LNCAP (cell line): ENCODE data around the gene INPP5A.
A peak's percentile ranks its signal among the peaks of the same experiment; 100 is the strongest.

Source experiments
- TF ChIP-seq, protein P1 (sequence below): fragments of 450-650 bp; IDR thresholded peaks from 2 replicates; pipeline ENCODE4 v1.5.1; 2017; ENCODE audit warnings: mild to moderate bottlenecking

The INPP5A gene

DNA sequence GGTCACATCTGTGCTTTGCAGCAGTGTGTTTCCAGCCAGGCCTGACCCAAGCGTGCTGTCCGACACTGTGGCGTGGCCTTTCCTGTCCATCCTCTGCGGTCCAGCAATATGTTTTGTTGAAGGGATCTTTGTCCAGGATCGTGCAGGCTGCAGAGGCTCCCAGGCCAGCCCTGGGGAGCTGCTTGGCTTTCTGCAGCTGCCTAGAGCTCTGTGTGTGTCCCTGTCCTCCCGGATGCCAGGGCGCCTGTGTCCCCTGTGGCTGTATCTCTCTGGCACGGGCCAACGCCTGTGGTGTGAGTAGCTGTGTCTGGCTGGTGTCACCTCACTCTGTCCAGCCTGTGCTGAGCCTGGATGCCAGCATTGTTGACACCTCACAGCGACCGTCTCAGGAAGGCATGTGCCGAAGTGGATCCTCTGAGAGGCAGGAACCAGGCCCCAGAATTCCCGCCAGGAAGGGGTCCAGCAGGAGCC is 94.5 kb downstream of the INPP5A start:
- TF ChIP-seq, protein P1, sequence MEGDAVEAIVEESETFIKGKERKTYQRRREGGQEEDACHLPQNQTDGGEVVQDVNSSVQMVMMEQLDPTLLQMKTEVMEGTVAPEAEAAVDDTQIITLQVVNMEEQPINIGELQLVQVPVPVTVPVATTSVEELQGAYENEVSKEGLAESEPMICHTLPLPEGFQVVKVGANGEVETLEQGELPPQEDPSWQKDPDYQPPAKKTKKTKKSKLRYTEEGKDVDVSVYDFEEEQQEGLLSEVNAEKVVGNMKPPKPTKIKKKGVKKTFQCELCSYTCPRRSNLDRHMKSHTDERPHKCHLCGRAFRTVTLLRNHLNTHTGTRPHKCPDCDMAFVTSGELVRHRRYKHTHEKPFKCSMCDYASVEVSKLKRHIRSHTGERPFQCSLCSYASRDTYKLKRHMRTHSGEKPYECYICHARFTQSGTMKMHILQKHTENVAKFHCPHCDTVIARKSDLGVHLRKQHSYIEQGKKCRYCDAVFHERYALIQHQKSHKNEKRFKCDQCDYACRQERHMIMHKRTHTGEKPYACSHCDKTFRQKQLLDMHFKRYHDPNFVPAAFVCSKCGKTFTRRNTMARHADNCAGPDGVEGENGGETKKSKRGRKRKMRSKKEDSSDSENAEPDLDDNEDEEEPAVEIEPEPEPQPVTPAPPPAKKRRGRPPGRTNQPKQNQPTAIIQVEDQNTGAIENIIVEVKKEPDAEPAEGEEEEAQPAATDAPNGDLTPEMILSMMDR = no peak

DNA sequence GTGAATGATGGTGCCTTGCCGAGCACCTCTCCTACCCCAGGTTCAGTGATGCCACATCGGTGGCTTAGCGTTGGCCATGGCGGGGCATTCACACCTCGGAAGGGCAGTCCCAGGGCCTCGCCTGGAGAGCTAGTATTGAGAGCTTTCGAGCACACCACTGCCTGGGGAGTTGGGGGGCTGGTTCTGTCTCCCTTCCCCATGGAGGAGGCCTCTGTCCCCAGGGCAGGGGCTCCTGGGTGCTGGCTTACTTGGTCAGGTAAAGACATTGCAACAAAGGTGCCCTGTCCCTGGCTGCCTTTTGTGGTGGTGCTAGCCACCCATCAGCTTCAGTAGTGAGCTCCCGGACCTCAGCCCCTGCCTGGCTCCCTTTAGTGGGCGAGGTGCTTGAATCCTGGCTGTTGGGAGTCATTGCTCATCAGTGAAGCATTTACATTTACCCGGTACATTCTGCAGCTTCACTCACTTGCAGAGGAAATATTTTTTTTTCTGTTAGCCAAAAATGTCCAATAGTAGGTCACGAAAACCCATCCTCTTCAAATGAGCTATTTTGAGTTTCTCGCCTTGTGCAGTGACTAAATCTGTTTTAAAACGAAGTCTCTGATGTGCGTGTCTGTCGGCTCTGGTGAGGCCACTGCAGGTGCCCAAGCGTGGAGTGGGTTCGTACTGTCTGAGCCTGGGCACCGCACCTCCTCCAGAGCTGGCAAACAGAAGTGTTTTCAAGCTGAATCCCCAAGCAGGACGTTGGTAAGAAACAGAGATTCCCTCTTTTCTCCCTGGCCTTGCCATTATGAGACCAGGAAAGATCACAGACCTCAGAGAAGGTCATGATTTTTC is 95.5 kb downstream of the INPP5A start:
- TF ChIP-seq, protein P1 = no peak

DNA sequence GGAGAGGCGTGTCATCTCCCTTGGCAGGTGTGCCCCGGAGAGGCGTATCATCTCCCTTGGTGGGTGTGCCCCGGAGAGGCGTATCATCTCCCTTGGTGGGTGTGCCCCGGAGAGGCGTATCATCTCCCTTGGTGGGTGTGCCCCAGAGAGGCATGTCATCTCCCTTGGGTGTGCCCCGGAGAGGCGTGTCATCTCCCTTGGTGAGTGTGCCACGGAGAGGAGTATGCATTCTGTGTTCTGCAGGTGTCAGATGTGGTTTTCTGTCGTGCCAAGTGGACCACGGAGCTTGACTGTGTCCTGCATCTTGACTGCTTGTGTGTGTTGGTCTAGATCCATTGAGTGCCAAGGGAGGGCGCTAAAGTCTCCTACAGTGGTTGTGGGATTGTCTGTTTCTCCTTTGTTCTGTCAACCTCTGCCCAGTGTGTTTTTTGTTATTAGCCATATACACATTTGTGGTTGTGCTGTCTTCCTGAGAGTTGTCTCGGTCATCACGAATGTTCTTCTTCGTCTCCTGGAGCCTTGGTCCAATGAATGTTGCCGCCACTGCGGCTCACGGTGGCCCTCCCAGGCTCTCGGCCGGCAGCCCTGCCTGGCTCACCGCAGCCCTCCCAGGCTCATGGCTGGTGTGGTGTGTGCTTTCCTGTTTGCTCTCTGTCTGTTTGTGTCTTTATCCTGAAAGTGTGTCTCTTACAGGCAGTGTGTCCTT is 96.8 kb downstream of the INPP5A start:
- TF ChIP-seq, protein P1 = peak; percentile 15; the same call in 1 of the 2 replicates

DNA sequence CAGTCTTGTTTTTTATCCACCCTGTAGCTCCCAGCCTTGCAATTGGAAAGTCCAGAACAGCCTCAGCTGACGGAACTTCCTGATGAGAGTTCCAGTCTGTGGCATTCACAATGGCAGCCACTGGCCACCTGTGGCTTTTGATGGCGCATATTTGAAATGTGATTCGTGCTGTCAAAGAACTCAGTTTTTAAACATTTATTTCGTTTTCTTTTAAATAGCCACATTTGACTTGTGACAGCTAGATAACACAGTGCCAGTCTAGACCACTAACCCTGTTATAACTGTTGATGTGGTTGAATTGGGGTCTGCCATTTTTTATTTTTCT is 97.3 kb downstream of the INPP5A start:
- TF ChIP-seq, protein P1 = no peak

DNA sequence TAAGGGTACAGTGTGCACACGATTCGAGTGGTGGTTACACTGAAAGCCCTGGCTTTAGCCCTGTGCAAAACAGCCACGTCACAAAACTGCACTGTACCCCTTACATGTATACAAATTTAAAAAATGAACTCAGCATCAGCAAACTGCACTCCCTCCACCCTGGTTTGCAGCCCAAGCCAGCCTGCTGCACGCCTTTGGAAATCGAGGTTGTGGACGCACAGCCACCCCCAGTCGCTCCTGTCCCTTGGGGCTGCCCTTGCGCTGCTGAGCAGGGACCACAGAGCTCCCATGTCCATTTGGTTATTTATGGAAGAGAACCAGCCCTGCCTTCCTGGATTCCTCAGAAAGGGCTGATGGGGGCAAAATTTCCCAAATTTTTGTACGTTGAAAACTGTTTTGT is 98.8 kb downstream of the INPP5A start:
- TF ChIP-seq, protein P1 = no peak

DNA sequence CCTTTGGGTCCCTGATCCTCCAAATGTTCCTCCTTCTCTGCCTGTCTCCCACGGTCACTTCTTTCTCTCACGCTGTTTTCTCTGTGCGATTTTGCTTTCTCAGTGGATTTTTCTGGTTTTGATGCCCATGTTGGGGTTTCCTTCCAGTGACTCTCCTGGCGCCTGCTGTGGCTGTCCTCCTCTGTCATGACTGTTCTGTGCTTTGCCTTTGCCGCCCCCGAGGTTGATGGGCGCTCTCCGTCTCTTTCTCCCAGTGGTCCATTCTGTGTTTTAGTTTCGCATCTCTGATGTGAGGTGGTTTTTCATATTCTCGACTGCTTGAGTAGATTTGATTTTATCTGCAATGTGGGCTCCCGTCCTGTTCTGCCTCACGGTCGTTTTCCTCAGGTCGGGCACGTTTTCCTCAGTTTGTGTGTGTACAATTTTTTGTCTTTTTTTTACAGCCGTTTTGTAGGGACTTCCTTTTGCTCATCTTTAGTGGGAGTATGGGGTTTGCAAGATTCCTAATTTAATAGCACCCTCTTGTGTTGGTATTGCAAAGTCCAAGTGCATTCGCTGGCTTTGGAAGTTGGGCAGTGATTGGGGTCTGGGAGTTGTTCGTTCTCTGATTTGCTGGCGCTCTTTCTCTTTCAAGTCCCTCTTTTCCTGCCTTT is 100.0 kb downstream of the INPP5A start:
- TF ChIP-seq, protein P1 = peak; percentile 79

DNA sequence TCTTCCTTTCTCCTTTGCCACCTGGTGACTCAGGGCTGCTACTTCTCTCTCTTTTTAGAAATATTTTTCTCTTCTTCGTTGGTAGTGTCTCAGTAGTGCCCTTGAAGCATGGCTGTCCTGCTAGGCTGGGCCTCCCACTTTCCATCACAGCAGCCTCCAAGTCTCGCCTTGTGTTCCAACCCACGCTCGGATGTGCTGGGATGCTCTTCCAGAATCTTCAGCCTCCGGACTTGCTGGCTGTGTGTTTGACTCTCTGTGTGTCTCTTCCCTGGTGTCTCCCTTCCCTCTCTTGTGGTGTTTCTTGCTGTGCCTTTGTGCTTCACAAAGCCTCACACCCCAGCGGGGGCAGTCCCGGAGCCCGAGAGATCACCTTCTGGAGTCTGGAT is 100.5 kb downstream of the INPP5A start:
- TF ChIP-seq, protein P1 = no peak; the same call in 1 of the 2 replicates
